GM21723 (cell line): ENCODE measurements around the gene ROBO1.
"Not testable (repeated sequence)": the region's sequence is repeated elsewhere in the genome, so short reads cannot be mapped to it uniquely, and the experiment has no call there.

Source experiments
- ATAC-seq: cut with Tn5 transposase; IDR thresholded peaks from one replicate; pipeline ENCODE4 v1.9.1; 2021; ENCODE audit warnings: mild to moderate bottlenecking, moderate library complexity; ENCODE audit not compliant: unreplicated experiment

ROBO1 gene

GRCh38 chr3:79767905-79768267 lies at the start of gene ROBO1:
Gene ROBO1 (minus strand): TSS chr3:79767998.
- no peak for ATAC-seq

DNA sequence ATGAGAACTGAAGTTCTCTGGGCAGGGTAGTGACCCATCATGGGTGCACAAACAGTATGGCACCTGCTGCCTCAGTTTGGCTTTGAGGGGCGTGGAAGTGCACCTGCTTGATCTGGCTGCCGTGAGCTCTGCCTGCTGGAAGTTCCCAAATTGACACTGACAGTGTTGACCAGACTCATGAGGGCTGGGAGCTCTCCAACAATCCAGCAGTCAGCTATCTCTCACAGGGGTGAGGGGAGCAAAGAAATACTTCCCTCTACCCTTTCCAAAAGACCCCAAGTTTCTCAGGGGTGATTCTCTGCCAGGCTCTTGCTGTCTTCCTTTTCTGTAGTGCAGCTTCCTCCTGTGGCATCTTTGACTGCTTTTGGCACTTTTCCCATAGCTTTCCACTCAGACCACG lies 49.4 kb upstream of the ROBO1 start:
- no peak for ATAC-seq

GRCh38 chr3:79815478-79815877 lies 47.7 kb upstream of the ROBO1 start:
- no peak for ATAC-seq

DNA sequence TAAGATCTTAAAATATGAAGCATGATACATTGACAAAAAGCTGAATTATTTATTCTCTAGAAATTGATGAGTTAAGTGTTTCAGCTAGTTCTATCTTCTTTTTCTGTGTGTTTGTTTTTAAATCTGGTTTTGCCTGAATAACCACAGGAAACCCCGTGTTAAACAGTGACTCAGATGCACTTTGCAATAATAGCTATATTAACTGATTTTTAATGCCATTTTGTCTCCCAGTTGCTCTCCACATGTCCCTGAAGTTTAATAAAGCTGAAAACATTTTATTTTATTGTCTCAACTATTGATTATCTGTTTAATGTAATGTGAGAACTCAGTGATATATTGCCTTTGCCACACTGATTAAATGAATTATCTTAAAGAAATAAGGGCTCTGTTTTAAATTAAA lies 42.8 kb upstream of the ROBO1 start:
- no peak for ATAC-seq

GRCh38 chr3:79810092-79810491 lies 42.3 kb upstream of the ROBO1 start:
- ATAC-seq = no peak

GRCh38 chr3:79809106-79809505 lies 41.3 kb upstream of the ROBO1 start:
- ATAC-seq = no peak

GRCh38 chr3:79808515-79808914 lies 40.7 kb upstream of the ROBO1 start:
- ATAC-seq = no peak

DNA sequence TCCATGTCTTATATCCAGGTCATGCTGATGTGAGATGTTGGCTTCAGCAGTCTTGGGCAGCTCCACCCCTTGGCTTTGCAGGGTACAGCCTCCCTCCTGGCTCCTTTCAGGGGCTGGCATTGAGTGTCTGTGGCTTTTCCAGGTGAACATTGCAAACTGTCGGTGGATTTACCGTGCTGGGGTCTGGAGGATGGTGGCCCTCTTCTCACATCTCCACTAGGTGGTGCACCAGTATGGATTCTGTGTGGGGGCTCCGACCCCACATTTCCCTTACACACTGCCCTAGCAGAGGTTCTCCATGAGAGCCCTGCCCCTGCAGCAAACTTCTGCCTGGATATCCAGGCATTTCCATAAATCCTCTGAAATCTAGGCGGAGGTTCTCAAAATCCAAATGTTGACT lies 22.4 kb upstream of the ROBO1 start:
- not testable (repeated sequence) for ATAC-seq

DNA sequence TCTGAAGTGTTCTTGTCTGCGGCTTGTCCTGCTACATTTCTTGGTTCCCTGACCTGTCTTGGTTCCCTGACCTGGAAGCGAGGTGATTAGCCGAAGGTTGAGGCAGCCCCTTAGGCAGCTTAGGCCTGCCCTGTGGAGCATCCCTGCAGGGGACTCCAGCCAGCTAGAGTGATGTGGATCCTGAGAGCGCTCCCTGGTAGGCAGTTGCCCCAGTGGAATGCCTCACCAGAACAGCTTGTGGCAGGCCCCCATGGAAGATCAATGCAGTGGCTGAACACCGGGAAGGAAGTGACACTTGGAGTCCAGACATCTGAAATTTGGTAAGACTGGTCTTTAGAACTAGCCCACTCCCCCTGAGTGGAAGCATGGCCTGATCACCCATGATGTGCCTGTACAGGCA lies 5.5 kb upstream of the ROBO1 start:
- no peak for ATAC-seq

GRCh38 chr3:79769229-79769628 lies 1.4 kb upstream of the ROBO1 start:
- ATAC-seq = no peak

GRCh38 chr3:79767194-79767904 lies 449 bp downstream of the ROBO1 start:
- ATAC-seq = no peak

DNA sequence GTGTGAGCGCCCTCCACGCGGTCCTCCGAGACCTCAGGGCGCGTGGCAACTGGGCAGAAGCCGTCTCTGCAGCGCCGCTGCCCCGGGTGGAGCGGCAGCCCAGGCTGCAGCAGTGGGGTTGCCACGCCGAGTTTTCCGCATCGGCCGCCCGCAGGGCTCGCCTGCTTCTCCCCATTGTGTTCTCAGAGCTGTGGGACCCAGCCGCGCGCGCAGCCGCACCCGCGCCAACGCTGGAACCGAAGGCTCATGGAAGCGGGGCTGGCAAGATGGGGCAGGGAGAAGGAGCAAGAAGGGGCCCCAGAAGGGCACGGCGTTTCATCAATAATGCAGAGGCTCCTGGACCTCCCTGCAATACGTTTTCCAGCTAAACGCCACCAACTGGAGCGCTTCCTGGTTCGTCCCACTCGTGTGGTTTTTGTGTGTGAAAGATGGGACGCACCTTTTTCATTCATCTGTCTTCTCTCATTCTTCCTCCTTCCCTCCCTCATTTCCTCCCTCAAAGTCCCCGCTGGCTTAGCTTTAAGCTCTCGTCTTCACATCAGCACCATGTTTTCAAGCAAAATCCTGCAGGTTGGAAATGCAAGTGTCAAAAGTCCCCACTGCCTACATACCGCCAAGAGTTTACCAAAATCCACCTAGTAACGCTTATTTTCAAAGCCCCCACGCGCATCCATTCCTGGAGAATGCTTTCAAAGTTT lies 1.2 kb downstream of the ROBO1 start:
- ATAC-seq = no peak

DNA sequence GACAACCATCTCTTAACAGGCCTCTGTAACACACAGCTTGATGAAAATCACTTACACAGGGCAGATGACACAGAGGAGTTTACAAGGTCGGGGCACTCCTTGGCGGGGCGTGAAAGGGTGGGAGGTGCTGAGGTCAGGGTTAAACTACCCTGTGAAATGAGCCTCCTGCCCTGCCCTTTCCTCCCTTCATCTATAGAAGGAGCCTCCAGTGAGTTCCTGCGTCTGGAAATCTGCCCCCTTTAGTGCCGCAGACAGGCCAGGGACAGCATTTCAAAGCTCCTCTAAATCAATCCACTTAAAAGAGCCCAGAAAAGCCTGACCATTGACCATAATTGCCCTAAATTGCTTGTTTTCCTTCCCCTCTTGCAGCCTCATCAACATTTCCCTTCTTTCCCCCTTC lies 1.9 kb downstream of the ROBO1 start:
- no peak for ATAC-seq

GRCh38 chr3:79761441-79761840 lies 6.4 kb downstream of the ROBO1 start:
- ATAC-seq = no peak

- ATAC-seq = no peak
These were observed 16.1 kb downstream of the ROBO1 start for GRCh38 chr3:79751703-79752102.

GRCh38 chr3:79737530-79737929 lies 30.3 kb downstream of the ROBO1 start:
- no peak for ATAC-seq

- ATAC-seq = no peak
These were observed 38.7 kb downstream of the ROBO1 start for GRCh38 chr3:79729096-79729495.

- ATAC-seq = no peak
These were observed 41.0 kb downstream of the ROBO1 start for GRCh38 chr3:79726786-79727185.

DNA sequence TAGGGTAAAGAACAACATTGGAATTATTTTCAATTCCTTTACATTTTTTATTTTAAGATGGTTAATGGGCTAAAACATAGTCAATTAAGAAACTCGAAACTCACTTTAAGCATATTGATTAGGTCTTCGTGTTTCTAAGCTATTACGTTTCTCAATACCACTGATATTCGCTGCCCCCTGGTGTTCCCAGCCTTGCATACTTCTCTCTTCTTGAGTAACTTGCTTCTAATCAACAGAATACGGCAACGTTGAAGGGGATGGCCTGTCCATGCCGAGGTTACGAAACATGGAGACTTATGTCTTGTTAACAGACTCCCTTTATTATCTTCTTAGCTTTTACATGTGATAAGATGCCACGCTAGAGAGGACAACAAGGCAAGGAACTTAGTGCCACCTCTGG lies 43.6 kb downstream of the ROBO1 start:
- no peak for ATAC-seq

DNA sequence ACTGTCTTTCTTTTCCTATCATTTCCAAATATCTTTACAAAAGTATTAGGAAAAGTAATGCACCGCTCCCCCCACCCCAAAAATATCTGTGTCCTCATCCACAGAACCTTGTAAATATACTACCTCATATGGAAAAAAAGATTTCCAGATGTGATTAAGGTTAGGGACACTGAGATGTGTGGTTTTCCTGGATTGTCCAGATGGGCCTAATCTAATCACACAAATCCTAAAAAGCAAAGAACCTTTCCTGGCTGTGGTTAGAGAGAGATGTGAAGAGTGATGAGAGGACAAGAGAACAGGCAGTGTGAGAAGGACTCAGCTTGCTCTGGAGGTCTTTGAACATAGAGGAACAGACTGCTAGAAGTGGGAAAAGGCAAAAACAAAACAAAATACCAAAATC lies 77.7 kb downstream of the ROBO1 start:
- no peak for ATAC-seq

DNA sequence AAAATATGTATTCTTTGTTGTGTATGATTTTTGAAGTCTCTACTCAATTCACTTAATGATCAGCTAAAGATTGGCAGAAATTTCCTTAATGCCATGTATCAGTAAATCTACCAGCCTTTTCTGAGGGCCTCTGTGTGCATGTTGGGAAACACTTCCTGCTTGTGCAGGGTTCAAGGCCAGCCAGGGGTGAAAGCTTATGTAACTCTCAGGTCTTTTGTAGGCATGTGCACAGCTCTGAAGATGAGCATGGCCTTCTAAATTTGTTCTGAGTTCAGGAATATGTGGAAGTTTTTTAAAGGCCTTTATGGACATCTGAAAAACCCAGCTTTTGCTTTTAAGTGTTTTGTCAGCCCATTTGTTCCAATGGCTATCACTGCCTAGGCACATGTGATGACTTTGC lies 82.7 kb downstream of the ROBO1 start:
- ATAC-seq = no peak

- no peak for ATAC-seq
These were observed 83.8 kb downstream of the ROBO1 start for GRCh38 chr3:79684041-79684440.

- ATAC-seq = no peak
These were observed 95.1 kb downstream of the ROBO1 start for GRCh38 chr3:79672731-79673130.
